HepG2 (cell line): Measurements from ENCODE around the gene GLCE. TPM values are rescaled to one million over a fixed set of nuclear protein-coding genes. Genes with fewer than 3 reads are reported as not detected.

Source experiments
- ATAC-seq: fragments of 200-7000 bp; cut with Tn5 transposase; 3 replicates; pipeline ENCODE4 v1.9.1; 2020; ENCODE audit warnings: mild to moderate bottlenecking, moderate library complexity
- BruUV-seq: library from RNA; stranded (reverse); fragments of 400-500 nt; replicated peaks from 2 replicates; lab custom pipeline; 2021; lab: Mats Ljungman, UMichigan
- CTCF ChIA-PET: fragments of 300-600 bp; formaldehyde crosslinking; extraction: SDS; loops from one replicate; lab custom pipeline; 2021; ENCODE audit warnings: low total read pairs, inconsistent platforms, low intra/inter-chr PET ratio; lab: Yijun Ruan, JAX
- POLR2A ChIA-PET: fragments of 350-600 bp; sonication (Branson Sonifier 250); formaldehyde crosslinking; loops from one replicate; lab custom pipeline; 2020; ENCODE audit warnings: antibody characterized with exemption, inconsistent platforms; lab: Yijun Ruan, JAX
- DNase-seq: peaks from one replicate; pipeline ENCODE4 v3.0.0-alpha.2; 2015; ENCODE audit warnings: low spot score
- FAIRE-seq: peaks from 3 replicates; lab custom pipeline; 2011; peaks lifted over from hg19 to GRCh38; lab: Jason Lieb, UNC
- H2AFZ ChIP-seq: one replicate; pipeline ENCODE4 v1.6.1; 2011; ENCODE audit warnings: low read length, inconsistent platforms
- H3K27ac ChIP-seq: fragments of 300-600 bp; 3 replicates; pipeline ENCODE4 v1.8.0; 2011; ENCODE audit warnings: mixed run types, mild to moderate bottlenecking, mixed read lengths, low read length, inconsistent platforms; ENCODE audit not compliant: insufficient read depth; ENCODE audit errors: extremely low read length
- H3K27me3 ChIP-seq, 2 experiments: fragments of 200-600 bp in 1 of 2; 2 replicates in 1 of 2; 3 replicates in 1 of 2; pipeline versions ENCODE4 v1.6.0 to v1.8.0; 2011; ENCODE audit warnings: low read length in 2 of 2, mild to moderate bottlenecking in 2 of 2, moderate library complexity in 2 of 2, inconsistent platforms in 1 of 2; ENCODE audit not compliant: insufficient read depth in 2 of 2, control insufficient read depth in 1 of 2
- H3K36me3 ChIP-seq, 2 experiments: fragments of 200-600 bp in 1 of 2; replicated peaks in 1 of 2; 2 replicates in 1 of 2; 3 replicates in 1 of 2; pipeline versions ENCODE4 v1.5.1 to v1.8.0; 2011; ENCODE audit warnings: low read length in 2 of 2, inconsistent platforms in 1 of 2; ENCODE audit not compliant: insufficient read depth in 2 of 2, control insufficient read depth in 1 of 2
- H3K4me1 ChIP-seq: 2 replicates; pipeline ENCODE4 v1.5.1; 2012; ENCODE audit warnings: low read length, inconsistent platforms; ENCODE audit not compliant: insufficient read depth
- H3K4me2 ChIP-seq: 2 replicates; pipeline ENCODE4 v1.6.0; 2011; ENCODE audit warnings: low read depth, low read length, inconsistent platforms
- H3K4me3 ChIP-seq, 3 experiments: fragments of 200-600 bp in 1 of 3; sonication (generic), shearing (Covaris generic) in 1 of 3; replicated peaks in 1 of 3; 2 replicates each; pipeline ENCODE4 v1.5.1; 2011 to 2016; ENCODE audit warnings: low read length in 3 of 3, inconsistent platforms in 2 of 3, low read depth in 2 of 3, mild to moderate bottlenecking in 2 of 3, control low read depth in 1 of 3, mixed read lengths in 1 of 3; ENCODE audit not compliant: insufficient read depth in 1 of 3
- H3K79me2 ChIP-seq: one replicate; pipeline ENCODE4 v1.6.1; 2011; ENCODE audit warnings: low read length, inconsistent platforms; ENCODE audit not compliant: insufficient read depth
- H3K9ac ChIP-seq: 2 replicates; pipeline ENCODE4 v1.6.0; 2011; ENCODE audit warnings: mild to moderate bottlenecking, low read depth, low read length, inconsistent platforms; ENCODE audit not compliant: insufficient read depth
- H3K9me3 ChIP-seq: 2 replicates; pipeline ENCODE4 v1.5.1; 2012; ENCODE audit warnings: mild to moderate bottlenecking, low read length
- H4K20me1 ChIP-seq: 2 replicates; pipeline ENCODE4 v1.6.0; 2011; ENCODE audit warnings: inconsistent platforms, mild to moderate bottlenecking, low read length, moderate library complexity; ENCODE audit not compliant: insufficient read depth
- CEBPZ ChIP-seq: IDR thresholded peaks from 2 replicates; pipeline ENCODE4 v1.6.1; 2012; ENCODE audit warnings: low read length, improper control_type of control experiment
- ELF4 ChIP-seq: sonication (generic); formaldehyde crosslinking; IDR thresholded peaks from 2 replicates; pipeline ENCODE4 v1.5.0; 2020; ENCODE audit warnings: missing genetic modification reagents, mild to moderate bottlenecking, moderate library complexity, borderline replicate concordance
- FOXC1 ChIP-seq: sonication (generic); formaldehyde crosslinking; IDR thresholded peaks from 2 replicates; pipeline ENCODE4 v1.8.0; 2022; ENCODE audit warnings: mild to moderate bottlenecking, missing genetic modification reagents, borderline replicate concordance
- FOXO1 ChIP-seq: sonication (generic); formaldehyde crosslinking; IDR thresholded peaks from 2 replicates; pipeline ENCODE4 v1.4.0; 2020; ENCODE audit warnings: missing genetic modification reagents
- GPN1 ChIP-seq: sonication (generic); formaldehyde crosslinking; IDR thresholded peaks from 2 replicates; pipeline ENCODE4 v1.5.1; 2020; ENCODE audit warnings: missing genetic modification reagents, borderline replicate concordance
- IKZF5 ChIP-seq: IDR thresholded peaks from 2 replicates; pipeline ENCODE4 v1.6.1; 2018; ENCODE audit warnings: missing genetic modification reagents, mild to moderate bottlenecking, missing compliant biosample characterization
- MNT ChIP-seq: fragments of 450-650 bp; IDR thresholded peaks from 2 replicates; pipeline ENCODE4 v1.6.1; 2016
- NAIF1 ChIP-seq: sonication (generic); formaldehyde crosslinking; IDR thresholded peaks from 2 replicates; pipeline ENCODE4 v1.5.0; 2020; ENCODE audit warnings: mild to moderate bottlenecking, missing genetic modification reagents, borderline replicate concordance
- NBN ChIP-seq: fragments of 450-650 bp; conservative IDR thresholded peaks from 2 replicates; pipeline ENCODE4 v1.6.1; 2017
- NR1H2 ChIP-seq: sonication (generic); formaldehyde crosslinking; IDR thresholded peaks from 2 replicates; pipeline ENCODE4 v1.8.1; 2022; ENCODE audit warnings: low read depth, missing genetic modification reagents, borderline replicate concordance
- PHF5A ChIP-seq: IDR thresholded peaks from one replicate; pipeline ENCODE4 v1.6.1; 2018; ENCODE audit warnings: low read depth, missing genetic modification reagents; ENCODE audit not compliant: unreplicated experiment
- SETDB1 ChIP-seq: sonication (generic); formaldehyde crosslinking; IDR thresholded peaks from 2 replicates; pipeline ENCODE4 v1.5.1; 2020; ENCODE audit warnings: missing genetic modification reagents, mild to moderate bottlenecking, borderline replicate concordance
- TAF1 ChIP-seq: sonication (generic); formaldehyde crosslinking; IDR thresholded peaks from 2 replicates; pipeline ENCODE4 v1.4.0; 2020; ENCODE audit warnings: missing genetic modification reagents
- ZBTB46 ChIP-seq: sonication (generic); formaldehyde crosslinking; IDR thresholded peaks from 2 replicates; pipeline ENCODE4 v1.4.0; 2020; ENCODE audit warnings: mild to moderate bottlenecking, missing genetic modification reagents, borderline replicate concordance
- ZFP41 ChIP-seq: sonication (generic); formaldehyde crosslinking; IDR thresholded peaks from 2 replicates; pipeline ENCODE4 v1.4.0; 2020; ENCODE audit warnings: mild to moderate bottlenecking, missing genetic modification reagents, borderline replicate concordance
- ZNF496 ChIP-seq: sonication (generic); formaldehyde crosslinking; IDR thresholded peaks from 2 replicates; pipeline ENCODE4 v1.8.1; 2023; ENCODE audit warnings: mild to moderate bottlenecking, moderate library complexity, missing genetic modification reagents; ENCODE audit not compliant: insufficient replicate concordance
- ZNF782 ChIP-seq: sonication (generic); formaldehyde crosslinking; IDR thresholded peaks from 2 replicates; pipeline ENCODE4 v1.4.0; 2020; ENCODE audit warnings: missing genetic modification reagents, mild to moderate bottlenecking, borderline replicate concordance
- WGBS: methylation state at CpG from one replicate; pipeline ENCODE4 v1.1.6; 2017; ENCODE audit warnings: low lambda C conversion rate; 5-methylcytosine and 5-hydroxymethylcytosine counted together
- in situ Hi-C: cut with HindIII; loops from 2 replicates; pipeline ENCODE4 v1.10.0; 2017; ENCODE audit warnings: low pct_unique_long_range_greater_than_20kb; ENCODE audit not compliant: extremely low pct_ligation_motif_present
- intact Hi-C: fragments of 100-400 bp; cut with micrococcal nuclease; formaldehyde crosslinking; loops from one replicate; pipeline ENCODE4 v1.10.0; 2022; ENCODE audit not compliant: unreplicated experiment
- polyA plus RNA-seq, 8 experiments: library from polyadenylated mRNA; depleted of rRNA in 3 of 8; stranded (reverse) in 7 of 8; unstranded in 1 of 8; fragments of >200 nt; fragmentation: Illumina TruSeq in 4 of 8; extraction: Trizol in 4 of 8; gene quantifications; 2 replicates each; pipeline versions ENCODE4 v1.2.1 to v1.2.3, GENCODE V29; 2011 to 2016; ENCODE audit warnings: low read depth in 4 of 8, missing spikeins in 1 of 8, mixed read lengths in 1 of 8; ENCODE audit not compliant: insufficient read depth in 1 of 8
- total RNA-seq, 5 experiments: library from RNA; depleted of rRNA; stranded (reverse); fragments of >200 nt; fragmentation: Illumina TruSeq; extraction: Trizol; gene quantifications; 2 replicates each; pipeline ENCODE4 v1.2.3, GENCODE V29; 2016; ENCODE audit warnings: low read depth in 1 of 5

The GLCE gene
- total and polyA plus RNA-seq, 2 of the 13 experiments (the other 11 are each of a cell fraction or from before 2014, with no cell fraction given) = 12.9 to 23.4 TPM

GRCh38 chr15:69313432-69314000, 153.1 kb downstream of the GLCE start:
- intact Hi-C loops (no loop called here), in situ Hi-C loops (no loop called here)
- Histone ChIP-seq H3K4me3 (no peak overlapping the region), H3K79me2 (no peaks in the 10 kb centered on the region), H3K4me1 (no peaks in the 10 kb centered on the region), H4K20me1 (no peaks in the 10 kb centered on the region), H3K9me3 (no peaks in the 10 kb centered on the region), H3K27me3 (peaks cover 1 to 21% of the 10 kb centered on the region in 2 experiments; a peak in 4 of 5 replicates), H2AFZ (no peak overlapping the region), H3K27ac (no peak overlapping the region), H3K4me2 (no peak overlapping the region), H3K9ac (no peak overlapping the region), H3K36me3 (no peaks in the 10 kb centered on the region)
- CTCF ChIA-PET = no interaction called here
- 26% methylated on average over 7 of the region's 8 CpGs for WGBS
- no TSS peak for BruUV-seq
- FAIRE-seq (no peak), DNase-seq (no peak), ATAC-seq (no peak)
- POLR2A ChIA-PET = no interaction called here
- no peak for TF ChIP-seq FOXC1 (CRISPR knock-in tag)
- no peak for TF ChIP-seq ELF4 (CRISPR knock-in tag)
- no peak for TF ChIP-seq NBN
- no peak for TF ChIP-seq NR1H2
- no peak for TF ChIP-seq GPN1 (CRISPR knock-in tag)
- TF ChIP-seq IKZF5 (CRISPR knock-in tag) = no peak
- no peak for TF ChIP-seq ZNF782 (CRISPR knock-in tag)
- no peak for TF ChIP-seq ZNF496 (CRISPR knock-in tag)
- no peak for TF ChIP-seq NAIF1 (CRISPR knock-in tag)
- no peak for TF ChIP-seq TAF1
- TF ChIP-seq ZFP41 (CRISPR knock-in tag) = no peak
- TF ChIP-seq CEBPZ = no peak
- no peak for TF ChIP-seq FOXO1 (CRISPR knock-in tag)
- TF ChIP-seq PHF5A (CRISPR knock-in tag) = no peak
- no peak for TF ChIP-seq SETDB1 (CRISPR knock-in tag)
- no peak for TF ChIP-seq MNT
- TF ChIP-seq ZBTB46 = no peak
